HG03045 (cell line): ENCODE data around the gene TSHR.
"Not testable (repeated sequence)": the region's sequence is repeated elsewhere in the genome, so short reads cannot be mapped to it uniquely, and the experiment has no call there.

Source experiments
- ATAC-seq: cut with Tn5 transposase; IDR thresholded peaks from one replicate; pipeline ENCODE4 v1.9.1; 2021; ENCODE audit warnings: mild to moderate bottlenecking, moderate library complexity; ENCODE audit not compliant: unreplicated experiment

Gene TSHR

GRCh38 chr14:80988735-80989429 lies 33.5 kb downstream of the TSHR start:
- peak; percentile 52 for ATAC-seq

DNA sequence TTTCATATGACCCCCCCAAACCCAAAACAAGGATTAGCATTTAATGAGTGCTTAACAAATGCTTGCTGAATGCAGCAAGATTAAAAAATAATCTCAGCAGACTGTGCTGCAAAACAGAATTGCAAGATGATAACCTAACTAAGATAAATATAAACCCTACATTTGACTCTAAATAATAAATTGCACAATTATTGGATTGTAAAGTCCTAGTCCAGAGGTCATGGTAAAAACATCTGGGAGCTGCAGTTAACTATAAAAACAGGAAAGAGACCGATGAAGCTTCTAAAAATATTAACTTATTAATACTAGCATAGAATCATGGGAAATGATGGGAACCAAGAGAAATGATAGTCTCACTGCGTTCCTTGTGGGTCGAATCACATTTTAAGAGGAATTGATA lies 37.2 kb downstream of the TSHR start:
- ATAC-seq, result no peak

DNA sequence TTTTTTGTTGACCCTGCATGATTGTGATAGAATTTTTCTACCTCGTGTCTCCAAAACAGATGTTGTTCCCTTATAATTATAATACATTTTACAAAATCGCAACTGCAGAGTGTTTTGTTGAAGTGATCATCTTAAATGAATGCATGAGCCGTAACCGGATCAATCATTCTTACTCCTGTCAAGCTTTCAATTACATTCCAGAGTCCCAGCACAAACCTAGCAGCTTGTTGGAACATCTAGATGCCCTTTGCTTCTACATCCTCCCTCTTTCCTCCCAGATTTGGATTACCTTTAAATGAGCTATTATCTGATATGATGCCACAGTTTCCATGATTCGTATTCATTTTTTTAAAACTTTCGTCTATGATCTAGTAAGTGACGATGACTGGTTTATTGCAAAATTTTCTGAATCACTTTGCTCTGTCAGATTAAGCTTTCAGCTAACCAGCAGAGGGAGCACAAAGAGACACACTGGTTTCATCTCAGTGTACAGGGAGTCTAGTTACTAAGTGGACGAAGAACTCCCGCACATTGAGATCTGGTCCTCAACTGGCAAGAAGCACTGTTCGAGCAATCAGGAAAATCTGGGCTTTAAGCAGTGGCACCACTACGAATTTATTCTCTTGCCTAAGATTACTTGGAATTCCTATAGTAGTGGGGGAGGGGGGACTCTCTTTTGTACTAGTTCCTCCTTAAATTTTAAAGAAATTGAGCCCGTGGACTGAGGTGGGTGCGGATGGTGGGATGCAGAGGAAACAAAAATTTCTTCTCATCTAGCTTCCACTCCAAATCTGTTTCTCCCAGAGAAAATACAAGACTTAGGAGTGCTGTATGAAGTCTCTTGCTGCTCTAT lies 40.9 kb downstream of the TSHR start:
- ATAC-seq, result peak; percentile 74

- no peak for ATAC-seq
Observed at GRCh38 chr14:81001447-81001846, 46.0 kb downstream of the TSHR start.

- no peak for ATAC-seq
Observed at GRCh38 chr14:81004575-81004974, 49.2 kb downstream of the TSHR start.

DNA sequence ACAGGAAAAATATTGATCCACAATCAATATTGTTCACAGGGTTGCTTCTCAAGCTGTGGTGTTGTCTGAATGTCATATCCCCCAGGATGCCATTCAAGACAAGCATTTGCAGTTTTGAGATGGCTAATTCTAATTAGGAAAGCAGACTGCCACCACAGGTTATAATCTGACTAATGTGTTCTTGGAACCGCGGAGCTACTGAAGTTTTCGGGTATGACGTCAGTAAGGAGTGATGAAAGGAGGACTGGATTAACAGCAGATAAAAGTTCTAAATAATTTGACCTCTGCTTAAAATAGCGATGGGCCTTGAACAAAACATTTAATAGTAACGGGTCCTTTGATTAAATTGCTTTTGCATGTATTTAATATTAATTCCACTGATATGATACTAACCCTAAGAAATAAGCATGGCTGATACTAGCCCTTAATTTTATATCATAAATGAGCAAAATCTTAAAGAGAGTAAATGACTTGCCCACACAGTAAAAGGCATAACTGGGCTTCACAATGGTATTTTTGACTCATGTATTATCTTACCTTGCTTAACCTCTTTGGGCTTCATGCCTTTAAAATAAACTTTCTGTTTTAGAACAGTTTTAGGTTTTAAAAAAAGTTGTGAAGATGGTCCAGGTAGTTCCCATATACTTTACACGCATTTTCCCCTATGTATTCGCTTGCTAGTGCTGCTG lies 50.3 kb downstream of the TSHR start:
- no peak for ATAC-seq

DNA sequence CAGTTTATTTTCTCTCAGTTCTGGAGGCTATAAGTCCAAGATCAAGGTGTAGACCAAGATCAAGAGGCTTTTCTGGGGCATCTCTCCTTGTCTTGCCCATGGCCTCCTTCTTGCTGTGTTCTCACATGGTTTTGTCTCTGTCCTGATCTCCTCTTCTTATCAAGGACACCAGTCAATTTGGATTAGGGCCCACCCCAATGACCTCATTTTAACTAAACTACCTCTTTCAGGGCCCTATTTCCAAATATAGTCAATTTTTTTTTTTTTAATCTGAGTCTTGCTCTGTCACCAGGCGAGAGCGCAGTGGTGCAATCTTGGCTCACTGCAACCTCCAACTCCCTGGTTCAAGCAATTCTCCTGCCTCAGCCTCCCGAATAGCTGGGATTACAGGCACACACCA lies 50.8 kb downstream of the TSHR start:
- no peak for ATAC-seq

GRCh38 chr14:81007131-81007530 lies 51.7 kb downstream of the TSHR start:
- no peak for ATAC-seq

DNA sequence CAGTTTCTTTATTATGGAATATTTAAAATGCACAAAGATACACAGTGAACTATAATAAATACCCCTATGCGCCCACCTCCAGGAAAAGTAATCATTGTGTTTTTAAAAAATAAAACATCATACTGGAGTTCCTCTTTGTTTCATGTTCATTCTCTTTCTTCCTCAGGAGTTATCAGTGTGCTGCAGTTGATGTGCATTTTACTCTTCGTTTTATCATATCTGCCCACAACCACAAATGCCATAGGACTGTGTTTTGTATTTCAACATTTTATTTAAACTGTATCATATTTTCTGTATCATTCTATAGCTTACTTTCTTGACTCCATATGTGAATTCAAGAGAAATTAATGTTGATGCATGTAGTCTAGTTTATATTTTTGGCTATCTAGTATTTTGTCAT lies 53.9 kb downstream of the TSHR start:
- no peak for ATAC-seq

- ATAC-seq, result no peak
Observed at GRCh38 chr14:81018251-81018650, 62.8 kb downstream of the TSHR start.

GRCh38 chr14:81018684-81019083 lies 63.3 kb downstream of the TSHR start:
- no peak for ATAC-seq

DNA sequence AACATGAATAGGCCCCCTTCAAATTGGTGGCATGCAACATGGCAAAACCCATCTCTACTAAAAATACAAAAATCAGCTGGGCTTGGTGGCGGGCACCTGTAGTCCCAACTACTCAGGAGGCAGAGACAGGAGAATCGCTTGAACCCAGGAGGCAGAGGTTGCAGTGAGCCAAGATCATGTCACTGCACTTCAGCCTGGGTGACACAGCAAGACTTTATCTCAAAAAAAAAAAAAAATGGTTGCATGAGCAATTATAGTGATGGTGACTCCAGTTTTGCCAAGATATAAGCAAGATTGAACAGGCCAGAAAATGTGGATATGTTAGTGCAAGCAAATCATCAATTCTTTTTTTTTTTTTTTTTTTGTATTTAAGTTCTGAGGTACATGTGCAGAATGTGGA lies 63.7 kb downstream of the TSHR start:
- not testable (repeated sequence) for ATAC-seq

DNA sequence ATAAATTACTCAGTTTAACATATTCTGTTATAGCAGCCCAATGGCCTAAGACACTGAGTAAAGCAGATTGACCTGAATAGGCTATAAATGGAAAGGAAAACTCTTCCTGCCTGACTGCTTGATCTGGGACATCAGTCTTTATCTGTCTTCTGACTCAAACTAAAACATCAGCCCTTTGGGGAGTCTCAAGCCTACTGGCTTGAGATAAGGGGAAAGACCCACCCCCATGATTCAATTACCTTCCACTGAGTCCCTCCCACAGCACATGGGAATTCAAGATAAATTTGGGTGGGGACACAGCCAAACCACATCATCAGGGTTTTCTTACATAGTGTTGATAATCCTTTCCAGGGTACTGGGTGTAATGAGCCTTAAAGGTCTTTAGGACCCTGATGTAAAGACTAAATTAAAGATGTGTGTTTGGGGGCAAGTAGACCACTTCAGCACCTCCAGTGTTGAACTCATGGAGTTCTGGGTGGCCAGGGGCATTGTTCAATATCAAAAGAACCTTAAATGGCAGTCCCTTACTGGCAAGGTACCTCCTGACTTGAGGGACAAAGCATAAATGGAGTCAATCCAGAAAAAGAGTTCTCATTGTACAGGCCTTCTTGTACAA lies 67.8 kb downstream of the TSHR start:
- no peak for ATAC-seq

GRCh38 chr14:81028461-81028860 lies 73.0 kb downstream of the TSHR start:
- no peak for ATAC-seq

GRCh38 chr14:81031488-81031887 lies 76.1 kb downstream of the TSHR start:
- no peak for ATAC-seq

- no peak for ATAC-seq
Observed at GRCh38 chr14:81033698-81034240, 78.3 kb downstream of the TSHR start.

GRCh38 chr14:81042438-81042837 lies 87.0 kb downstream of the TSHR start:
- no peak for ATAC-seq

DNA sequence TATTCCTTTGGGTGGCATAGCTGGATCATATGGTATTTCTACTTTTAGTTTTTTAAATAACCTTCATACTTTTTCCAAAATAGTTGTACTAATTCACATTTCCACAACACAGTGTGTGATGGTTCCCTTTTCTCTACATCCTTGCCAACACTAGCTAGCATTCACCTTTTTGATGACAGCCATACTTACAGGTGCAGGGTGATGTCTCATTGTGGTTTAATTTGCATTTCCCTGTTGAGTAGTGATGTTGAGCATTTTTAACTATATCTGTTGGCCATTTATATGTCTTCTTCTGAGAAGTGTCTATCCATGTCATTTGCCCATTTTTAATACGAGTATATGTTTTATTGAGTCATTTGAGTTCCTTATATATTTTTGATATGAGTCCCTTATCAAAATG lies 96.1 kb downstream of the TSHR start:
- no peak for ATAC-seq

DNA sequence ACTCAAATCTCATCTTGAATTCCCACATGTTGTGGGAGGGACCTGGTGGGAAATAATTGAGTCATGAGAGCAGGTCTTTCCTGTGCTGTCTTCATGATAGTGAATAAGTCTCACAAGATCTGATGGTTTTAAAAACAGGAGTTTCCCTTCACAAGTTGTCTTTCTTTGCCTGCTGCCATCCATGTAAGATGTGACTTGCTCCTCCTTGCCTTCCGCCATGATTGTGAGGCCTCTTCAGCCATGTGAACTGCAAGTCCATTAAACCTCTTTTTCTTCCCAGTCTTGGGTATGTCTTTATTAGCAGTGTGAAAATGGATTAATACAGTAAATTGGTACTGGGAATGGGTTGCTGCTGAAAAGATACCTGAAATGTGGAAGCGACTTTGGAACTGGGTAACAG lies 98.6 kb downstream of the TSHR start:
- not testable (repeated sequence) for ATAC-seq

GRCh38 chr14:81055971-81056370 lies 100.5 kb downstream of the TSHR start:
- ATAC-seq, result no peak

DNA sequence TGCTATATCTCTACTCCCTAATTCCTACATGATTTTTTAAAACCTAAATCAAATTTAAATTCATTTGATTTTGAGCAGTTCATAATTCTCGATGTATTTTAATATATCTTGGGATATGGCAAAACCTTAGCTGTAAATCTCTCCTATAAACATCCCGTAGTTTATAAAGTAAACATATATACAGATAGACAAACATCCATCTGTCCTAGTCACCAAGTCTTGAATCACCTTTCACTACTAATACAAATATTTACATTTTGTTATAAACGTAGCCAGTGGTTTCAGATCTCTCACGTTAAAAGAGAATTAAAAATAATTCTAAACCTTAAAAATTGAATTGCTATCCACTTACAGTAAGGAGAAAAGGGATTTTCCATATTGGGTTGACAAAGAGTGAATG lies 107.0 kb downstream of the TSHR start:
- ATAC-seq, result no peak
